NCI-H2227 treated with DMSO at 0.1 percent for 48 hours (cell line): ENCODE results near the gene LRRC40.
A peak's percentile ranks its signal among the peaks of the same experiment; 100 is the strongest.
"Not testable (repeated sequence)": the region's sequence is repeated elsewhere in the genome, so short reads cannot be mapped to it uniquely, and the experiment has no call there.

Experiments
- DNase-seq: peaks from one replicate; lab custom pipeline; 2025; lab: John Stamatoyannopoulos, UW

The LRRC40 gene

GRCh38 chr1:70202173-70202758 is 3.1 kb downstream of the LRRC40 start:
- DNase-seq, result no peak

- DNase-seq, result no peak
Observed at GRCh38 chr1:70200065-70200464, 5.3 kb downstream of the LRRC40 start.

GRCh38 chr1:70196333-70196732 is 9.0 kb downstream of the LRRC40 start:
- no peak for DNase-seq

- no peak for DNase-seq
Observed at GRCh38 chr1:70195342-70195741, 10.0 kb downstream of the LRRC40 start.

- no peak for DNase-seq
Observed at GRCh38 chr1:70194601-70195000, 10.8 kb downstream of the LRRC40 start.

- DNase-seq, result not testable (repeated sequence)
Observed at GRCh38 chr1:70192446-70192845, 12.9 kb downstream of the LRRC40 start.

- no peak for DNase-seq
Observed at GRCh38 chr1:70190180-70190579, 15.2 kb downstream of the LRRC40 start.

- no peak for DNase-seq
Observed at GRCh38 chr1:70188522-70188921, 16.9 kb downstream of the LRRC40 start.

- DNase-seq, result not testable (repeated sequence)
Observed at GRCh38 chr1:70185181-70185580, 20.2 kb downstream of the LRRC40 start.

- no peak for DNase-seq
Observed at GRCh38 chr1:70171512-70171911, 33.9 kb downstream of the LRRC40 start.

GRCh38 chr1:70169018-70169839 is 36.1 kb downstream of the LRRC40 start:
- no peak for DNase-seq

- no peak for DNase-seq
Observed at GRCh38 chr1:70168283-70168682, 37.1 kb downstream of the LRRC40 start.

GRCh38 chr1:70164350-70164749 is 41.0 kb downstream of the LRRC40 start:
- no peak for DNase-seq

GRCh38 chr1:70156529-70157120 is 48.8 kb downstream of the LRRC40 start:
- DNase-seq, result no peak

- no peak for DNase-seq
Observed at GRCh38 chr1:70153739-70154138, 51.6 kb downstream of the LRRC40 start.

- DNase-seq, result no peak
Observed at GRCh38 chr1:70150444-70150843, 54.9 kb downstream of the LRRC40 start.

GRCh38 chr1:70146488-70146887 is 58.9 kb downstream of the LRRC40 start:
- DNase-seq, result no peak

- DNase-seq, result no peak
Observed at GRCh38 chr1:70143048-70143659, 62.2 kb downstream of the LRRC40 start.

- DNase-seq, result no peak
Observed at GRCh38 chr1:70142075-70142474, 63.3 kb downstream of the LRRC40 start.

GRCh38 chr1:70140894-70141293 is 64.5 kb downstream of the LRRC40 start:
- DNase-seq, result no peak

- DNase-seq, result peak; percentile 45
Observed at GRCh38 chr1:70140343-70140742, 65.0 kb downstream of the LRRC40 start.

GRCh38 chr1:70134148-70134547 is 71.2 kb downstream of the LRRC40 start:
- no peak for DNase-seq

GRCh38 chr1:70117046-70117445 is 88.3 kb downstream of the LRRC40 start:
- no peak for DNase-seq
